ENCODE results near the gene CHFR. TPM values are rescaled to one million over a fixed set of nuclear protein-coding genes. Genes with fewer than 3 reads are reported as not detected.

The CHFR gene
- total and polyA plus RNA-seq, 9 of the 15 experiments (the other 6 are each of a cell fraction or from before 2014, with no cell fraction given): 0.61 to 33.9 (median 19.3) TPM

GRCh38 chr12:132827763-132828703 lies 59.4 kb downstream of the CHFR start (continued):
- TF ChIP-seq, protein P1, sequence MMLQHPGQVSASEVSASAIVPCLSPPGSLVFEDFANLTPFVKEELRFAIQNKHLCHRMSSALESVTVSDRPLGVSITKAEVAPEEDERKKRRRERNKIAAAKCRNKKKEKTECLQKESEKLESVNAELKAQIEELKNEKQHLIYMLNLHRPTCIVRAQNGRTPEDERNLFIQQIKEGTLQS (IDR thresholded peaks at IDR 0.05): peak; percentile 60
- TF ChIP-seq, protein P1 (CRISPR knock-in tag; conservative IDR thresholded peaks at IDR 0.05): no peak
- TF ChIP-seq CBFA2T2 (conservative IDR thresholded peaks at IDR 0.05): no peak
- TF ChIP-seq ARID4B (CRISPR knock-in tag; IDR thresholded peaks at IDR 0.05): peak; percentile 55; the same call in 1 of the 2 replicates
- TF ChIP-seq, protein P2, sequence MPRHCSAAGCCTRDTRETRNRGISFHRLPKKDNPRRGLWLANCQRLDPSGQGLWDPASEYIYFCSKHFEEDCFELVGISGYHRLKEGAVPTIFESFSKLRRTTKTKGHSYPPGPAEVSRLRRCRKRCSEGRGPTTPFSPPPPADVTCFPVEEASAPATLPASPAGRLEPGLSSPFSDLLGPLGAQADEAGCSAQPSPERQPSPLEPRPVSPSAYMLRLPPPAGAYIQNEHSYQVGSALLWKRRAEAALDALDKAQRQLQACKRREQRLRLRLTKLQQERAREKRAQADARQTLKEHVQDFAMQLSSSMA (CRISPR knock-in tag; IDR thresholded peaks at IDR 0.05): no peak
- TF ChIP-seq XRCC3 (IDR thresholded peaks at IDR 0.05): no peak
- TF ChIP-seq, protein P3, sequence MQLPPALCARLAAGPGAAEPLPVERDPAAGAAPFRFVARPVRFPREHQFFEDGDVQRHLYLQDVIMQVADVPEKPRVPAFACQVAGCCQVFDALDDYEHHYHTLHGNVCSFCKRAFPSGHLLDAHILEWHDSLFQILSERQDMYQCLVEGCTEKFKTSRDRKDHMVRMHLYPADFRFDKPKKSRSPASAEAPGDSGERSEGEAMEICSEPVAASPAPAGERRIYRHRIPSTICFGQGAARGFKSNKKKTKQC (CRISPR knock-in tag; IDR thresholded peaks at IDR 0.05): no peak
- TF ChIP-seq ARHGAP35 (IDR thresholded peaks at IDR 0.05; ENCODE audit: partially characterized antibody): no peak
- peak in 1 of 2 experiments; percentile 32; a peak in 2 of 4 replicates for TF ChIP-seq HDAC1 (IDR thresholded peaks at IDR 0.05)
- TF ChIP-seq YY1 (IDR thresholded peaks at IDR 0.05; ENCODE audit: borderline replicate concordance in 1 of 3, control insufficient read depth in 1 of 3, extremely low read depth in 1 of 3, insufficient read depth in 3 of 3, insufficient read length in 1 of 3, insufficient replicate concordance in 2 of 3, low read depth in 1 of 3, low read length in 2 of 3): peak in 1 of 3 experiments; percentile 6
- 0 out of 2 replicates have a peak, but pooled peaks have one; percentile 25 for TF ChIP-seq SP1 (CRISPR knock-in tag; IDR thresholded peaks at IDR 0.05)
- no peak for TF ChIP-seq CBX8 (IDR thresholded peaks at IDR 0.05; ENCODE audit: borderline replicate concordance, extremely low read depth, low read depth, low read length, poor library complexity, severe bottlenecking)

Measured in K562 (cell line).